Panc1 (cell line): ENCODE data around the gene HOXD11.

ENCODE experiments used
- CTCF ChIP-seq: fragments of 450-650 bp; IDR thresholded peaks from 2 replicates; pipeline ENCODE4 v1.5.1; 2017; ENCODE audit warnings: mild to moderate bottlenecking
- POLR2AphosphoS5 ChIP-seq: IDR thresholded peaks from 2 replicates; pipeline ENCODE4 v1.6.1; 2012; ENCODE audit warnings: mild to moderate bottlenecking, low read depth, low read length, moderate library complexity

- no peak for TF ChIP-seq CTCF
- TF ChIP-seq POLR2AphosphoS5 = no peak
Measured at GRCh38 chr2:176088937-176089842, 17.9 kb upstream of the HOXD11 start.
